GM18868 (cell line): Measurements from ENCODE around the gene KBTBD13.

Experiments used
- ATAC-seq: cut with Tn5 transposase; IDR thresholded peaks from one replicate; pipeline ENCODE4 v1.9.1; 2021; ENCODE audit warnings: mild to moderate bottlenecking, moderate library complexity; ENCODE audit not compliant: unreplicated experiment

KBTBD13 gene

DNA sequence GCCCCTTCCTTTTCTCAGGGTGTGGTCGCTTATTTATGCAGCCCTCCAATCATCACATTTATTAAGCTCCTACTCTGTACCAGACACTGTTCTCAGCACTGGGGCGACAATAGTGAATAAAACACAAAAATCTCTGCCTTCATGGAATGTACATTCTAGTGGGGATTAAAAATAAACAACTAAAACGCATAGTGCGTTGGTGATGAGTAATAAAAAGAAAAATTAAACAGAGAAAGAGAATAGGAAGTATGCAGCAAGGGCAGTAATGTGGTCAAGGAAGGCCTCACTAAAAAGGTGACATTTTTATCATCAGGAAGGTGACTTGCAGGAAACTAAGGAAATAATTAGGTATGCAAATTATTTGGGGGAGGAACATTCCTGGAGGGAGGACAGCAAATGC is 26.3 kb upstream of the KBTBD13 start:
- no peak for ATAC-seq

DNA sequence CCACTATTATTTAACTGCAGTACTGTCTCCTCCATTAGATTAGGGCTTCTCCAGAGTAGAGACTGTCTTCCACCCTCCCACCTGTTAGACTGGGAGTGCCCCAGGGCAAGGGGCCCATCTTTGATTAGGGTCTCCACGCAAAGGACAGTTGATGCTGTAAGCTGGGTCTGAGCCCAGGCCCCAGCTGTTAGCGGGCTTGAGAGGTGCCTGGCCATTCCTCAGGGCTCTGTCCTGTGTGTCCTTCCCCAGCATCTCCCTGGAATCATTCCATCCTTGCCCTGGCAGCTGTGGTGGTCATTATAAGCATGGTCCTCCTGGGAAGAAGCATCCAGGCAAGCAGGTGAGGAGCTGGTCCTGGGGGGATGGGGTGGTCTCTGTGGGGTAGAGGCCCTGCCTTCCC is 25.3 kb upstream of the KBTBD13 start:
- no peak for ATAC-seq

DNA sequence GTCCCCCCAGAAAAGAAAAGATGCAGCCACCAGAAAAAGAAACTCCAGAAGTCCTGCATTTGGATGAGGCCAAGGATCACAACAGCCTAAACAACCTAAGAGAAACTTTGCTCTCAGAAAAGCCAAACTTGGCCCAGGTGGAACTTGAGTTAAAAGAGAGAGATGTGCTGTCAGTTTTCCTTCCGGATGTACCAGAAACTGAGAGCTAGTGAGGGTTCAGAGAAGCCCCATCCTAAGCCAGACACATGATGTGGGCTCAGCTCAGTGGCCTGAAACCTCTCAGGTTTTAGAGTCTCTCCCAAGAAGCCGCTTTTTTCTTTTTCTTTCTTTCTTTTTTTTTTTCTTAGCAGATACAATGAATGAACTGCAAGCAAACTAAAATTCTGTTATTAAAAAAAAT is 23.6 kb upstream of the KBTBD13 start:
- no peak for ATAC-seq

DNA sequence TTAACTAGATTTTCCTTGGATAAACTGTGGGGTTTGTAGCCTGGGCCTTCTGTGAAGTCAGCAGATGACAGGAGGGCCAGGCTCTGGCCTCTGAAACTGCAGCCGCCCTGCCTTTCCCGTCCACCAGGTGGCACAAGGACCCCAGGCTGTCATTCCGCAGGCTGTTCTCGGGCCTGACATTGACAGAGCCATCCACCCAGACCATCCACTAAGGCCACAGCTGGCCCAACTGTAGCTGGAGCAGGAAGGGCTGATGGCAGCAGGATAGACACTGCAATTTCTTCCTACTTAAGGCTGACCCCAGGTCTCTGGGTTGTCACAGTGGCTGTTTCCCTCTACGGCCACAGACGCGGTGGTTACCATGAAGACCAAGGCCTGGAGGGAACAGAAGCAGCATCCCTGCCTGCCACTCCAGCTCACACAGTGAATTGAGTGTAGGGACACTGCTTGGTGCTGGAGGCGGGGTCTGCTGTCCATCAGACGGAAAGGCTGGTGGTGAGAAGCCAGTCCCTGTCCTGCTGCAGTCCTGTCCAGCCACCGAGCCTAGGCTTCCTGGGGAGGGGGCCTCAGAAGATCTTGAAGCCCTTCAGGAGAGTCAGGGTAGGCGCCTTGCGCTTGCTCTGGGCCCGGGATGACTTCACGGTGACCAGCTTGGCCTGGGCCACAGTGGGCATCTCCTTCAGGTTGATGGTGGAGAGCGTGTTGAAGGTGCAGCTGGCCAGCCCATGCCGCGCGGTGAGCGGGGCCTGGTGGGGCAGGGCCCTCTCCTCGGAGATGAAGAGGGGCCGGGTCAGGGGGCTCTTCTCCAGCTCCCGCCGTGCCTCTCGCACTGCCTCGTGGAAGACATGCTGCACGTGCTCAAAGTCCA is 22.0 kb upstream of the KBTBD13 start:
- ATAC-seq, result no peak

DNA sequence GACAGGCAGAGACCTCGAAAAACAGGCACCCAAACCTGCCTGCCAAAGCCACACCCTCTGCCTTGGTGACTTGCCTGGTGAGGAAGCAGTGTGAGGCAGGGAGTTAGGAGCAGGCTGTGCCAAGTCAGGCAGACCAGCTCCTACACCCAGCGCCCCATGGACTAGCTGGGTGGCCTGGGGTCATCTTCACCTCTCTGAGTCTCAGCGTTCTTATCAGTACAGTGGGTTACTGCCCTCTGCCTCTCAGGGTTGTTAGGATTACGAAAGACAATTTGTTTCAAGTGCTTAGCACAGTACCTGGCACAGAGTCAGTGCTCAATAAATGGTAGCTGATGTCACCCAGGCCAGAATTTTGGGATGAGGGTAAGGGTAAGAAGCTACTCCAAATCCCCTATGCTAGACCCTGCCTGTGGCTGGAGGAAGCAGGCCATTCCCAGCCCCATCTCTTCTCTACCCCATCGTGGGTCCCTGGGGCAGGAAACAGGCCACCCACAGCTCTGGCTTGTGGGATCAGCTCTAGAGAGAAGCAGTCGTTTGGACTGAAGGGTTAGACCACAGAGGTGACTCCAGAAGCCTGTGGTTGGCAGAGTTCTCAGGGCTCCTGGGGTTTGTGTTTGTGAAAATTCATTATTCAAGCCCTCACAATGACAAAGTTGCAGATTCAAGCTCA is 21.2 kb upstream of the KBTBD13 start:
- ATAC-seq, result no peak

DNA sequence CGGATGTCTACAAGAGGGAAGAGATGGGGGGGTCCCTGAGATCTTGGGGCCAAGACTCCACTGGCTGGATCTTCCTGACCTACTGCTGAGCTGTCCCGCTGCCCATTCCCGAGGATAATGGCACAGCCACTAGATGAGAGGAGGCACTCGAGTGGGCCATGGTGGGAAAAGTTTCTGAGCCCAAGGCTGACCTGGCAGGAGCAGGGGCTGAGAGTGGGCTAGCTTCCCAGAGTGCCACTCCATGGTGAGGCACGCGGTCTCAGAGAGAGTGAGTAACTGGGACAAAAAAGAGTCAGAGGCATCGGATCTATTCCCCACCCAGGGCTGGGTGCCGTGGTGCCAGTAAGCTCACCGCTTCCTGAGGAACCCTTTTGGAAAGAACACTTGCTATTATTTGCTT is 20.4 kb upstream of the KBTBD13 start:
- ATAC-seq, result no peak

DNA sequence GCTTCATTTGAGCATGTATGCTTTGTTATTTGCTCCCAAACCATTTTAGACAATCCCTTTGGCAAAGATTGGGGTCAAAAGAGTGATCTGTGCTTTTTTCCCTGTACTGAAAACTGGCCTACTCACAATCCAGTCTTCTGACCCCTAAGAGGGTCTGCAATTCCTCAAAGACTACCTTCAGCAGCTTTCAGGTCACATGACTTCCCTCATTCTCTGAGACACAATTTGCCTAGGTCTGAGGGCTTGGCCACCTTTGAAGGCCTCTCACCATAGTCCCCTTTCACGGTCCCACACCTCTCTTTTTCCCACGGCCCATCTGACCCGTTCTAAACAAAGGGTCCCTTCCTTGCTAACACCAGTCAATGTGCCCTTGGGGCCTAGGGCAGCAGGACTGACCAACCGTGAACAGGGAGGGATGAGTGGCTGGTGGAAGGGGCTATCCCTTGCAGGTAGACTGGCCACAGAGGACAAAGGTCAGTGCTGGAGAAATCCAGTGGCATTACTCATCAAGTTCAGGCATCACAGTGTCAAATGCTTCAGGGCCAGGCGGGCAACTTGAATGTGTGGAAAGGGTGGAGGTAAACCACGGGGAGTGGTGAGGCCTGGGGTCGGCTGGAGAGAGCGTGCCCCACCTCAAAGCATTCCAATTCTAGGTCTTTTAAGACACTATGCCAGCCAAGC is 19.5 kb upstream of the KBTBD13 start:
- no peak for ATAC-seq

DNA sequence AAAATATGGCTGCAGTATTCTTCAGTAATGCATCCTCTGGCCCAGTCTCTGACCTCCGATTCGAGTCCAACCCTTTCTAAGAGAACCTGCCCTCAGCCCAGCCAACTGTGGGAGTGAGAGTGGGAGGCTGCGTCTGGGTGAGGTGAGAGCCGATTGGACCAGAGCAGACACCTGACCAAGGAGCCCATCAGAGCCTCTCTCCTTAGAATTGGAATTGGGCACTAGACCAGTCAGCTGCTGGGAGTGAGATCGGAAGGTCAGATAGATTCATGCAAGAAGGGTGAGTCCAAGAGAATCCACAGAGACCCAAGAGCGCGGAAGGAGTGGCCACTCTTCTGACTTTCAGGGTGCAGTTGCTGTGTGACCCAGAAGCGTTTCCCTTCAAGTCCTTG is 19.0 kb upstream of the KBTBD13 start:
- no peak for ATAC-seq

DNA sequence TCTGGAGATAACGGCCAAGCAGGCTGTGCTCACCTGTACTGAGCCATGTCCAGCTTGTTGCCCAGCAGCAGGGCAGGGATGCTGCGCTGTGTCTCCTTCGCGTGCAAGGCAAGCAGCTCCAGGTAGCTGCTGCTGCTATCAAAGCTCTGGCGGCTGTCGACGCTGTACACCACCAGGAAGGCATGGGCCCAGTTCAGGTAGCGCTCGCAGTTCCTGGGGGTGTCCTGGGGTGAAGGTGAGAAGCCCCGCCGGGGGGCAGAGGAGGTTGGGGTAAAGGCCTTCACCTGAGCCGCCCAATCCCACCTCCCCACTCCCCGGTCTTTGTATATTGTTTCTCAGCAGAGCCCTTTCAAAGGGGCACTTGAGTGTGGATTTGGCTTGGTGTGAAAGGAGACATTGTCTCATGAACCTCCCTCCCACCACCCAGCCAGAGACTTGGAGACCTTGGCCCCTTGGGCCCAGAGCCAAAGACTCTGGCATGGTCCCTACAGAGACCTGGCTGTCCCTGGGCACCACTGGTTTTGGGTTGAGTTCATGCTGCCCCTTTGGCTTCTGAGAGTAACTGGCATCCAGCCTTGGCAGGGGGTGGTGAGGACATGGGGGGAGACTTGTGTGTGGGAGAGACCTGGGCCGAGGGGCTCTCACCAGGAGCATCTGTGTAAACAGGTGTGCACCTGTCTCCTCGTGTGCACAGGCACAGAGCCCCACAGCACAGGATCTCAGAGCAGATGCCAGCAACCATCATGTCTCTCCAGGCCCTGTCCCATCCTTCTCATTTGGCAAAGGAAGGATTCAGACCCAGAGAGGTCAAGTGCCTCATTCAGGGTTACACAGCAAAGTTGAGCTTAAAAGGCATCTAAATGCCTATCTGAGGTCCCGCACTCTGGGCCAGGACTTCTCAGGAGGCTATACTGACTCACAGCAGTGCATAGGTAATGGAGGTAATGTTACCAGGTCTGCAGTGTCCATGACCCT is 17.9 kb upstream of the KBTBD13 start:
- no peak for ATAC-seq

DNA sequence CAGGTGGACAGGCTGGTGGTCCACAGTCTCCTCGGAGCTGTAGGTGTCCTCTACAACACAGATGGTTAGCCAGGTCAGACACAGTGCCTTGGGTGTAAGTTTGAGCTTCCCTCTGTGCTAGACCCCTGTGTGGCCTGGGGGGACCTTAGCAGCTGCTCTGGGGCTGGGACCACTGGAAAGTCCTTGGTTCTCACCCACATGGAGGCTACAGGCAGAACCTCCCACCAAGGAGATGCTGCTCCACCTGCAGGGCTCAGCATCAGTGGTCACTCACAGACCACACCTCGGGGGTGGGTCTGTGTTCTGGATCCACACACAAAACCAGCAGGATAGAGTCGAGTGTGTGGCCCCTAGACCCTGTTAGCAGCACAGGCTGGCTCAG is 17.2 kb upstream of the KBTBD13 start:
- no peak for ATAC-seq

DNA sequence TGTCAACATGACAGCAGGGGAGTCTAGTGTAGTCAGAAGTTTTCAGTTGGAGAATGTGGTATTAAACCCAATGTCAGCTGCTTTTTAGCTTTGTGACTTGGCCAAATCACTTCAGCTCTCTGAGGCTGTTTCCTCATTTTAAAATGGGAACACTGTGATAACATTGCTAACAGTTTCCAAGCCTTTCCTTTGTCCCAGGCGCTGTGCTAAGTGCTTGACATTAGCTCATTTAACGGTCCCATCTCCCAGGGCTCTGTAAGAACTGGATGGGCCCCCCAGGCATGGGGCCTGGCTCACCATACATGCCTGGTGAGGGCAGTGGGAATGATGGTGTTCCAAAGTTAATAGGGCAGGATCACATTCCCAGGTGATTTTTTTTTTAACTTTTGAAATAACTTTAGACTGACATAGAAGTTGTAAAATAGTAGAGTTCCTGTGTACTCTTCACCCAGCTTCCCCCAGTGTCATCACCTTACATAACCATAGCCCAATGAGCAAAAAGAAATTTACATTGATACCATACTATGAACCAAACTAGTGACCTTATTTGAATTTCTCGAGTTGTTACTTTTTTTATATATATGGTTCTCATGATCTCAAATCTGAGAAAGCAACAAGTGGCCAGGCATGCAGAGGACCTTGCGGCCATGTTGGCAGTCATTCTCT is 16.5 kb upstream of the KBTBD13 start:
- ATAC-seq, result no peak

DNA sequence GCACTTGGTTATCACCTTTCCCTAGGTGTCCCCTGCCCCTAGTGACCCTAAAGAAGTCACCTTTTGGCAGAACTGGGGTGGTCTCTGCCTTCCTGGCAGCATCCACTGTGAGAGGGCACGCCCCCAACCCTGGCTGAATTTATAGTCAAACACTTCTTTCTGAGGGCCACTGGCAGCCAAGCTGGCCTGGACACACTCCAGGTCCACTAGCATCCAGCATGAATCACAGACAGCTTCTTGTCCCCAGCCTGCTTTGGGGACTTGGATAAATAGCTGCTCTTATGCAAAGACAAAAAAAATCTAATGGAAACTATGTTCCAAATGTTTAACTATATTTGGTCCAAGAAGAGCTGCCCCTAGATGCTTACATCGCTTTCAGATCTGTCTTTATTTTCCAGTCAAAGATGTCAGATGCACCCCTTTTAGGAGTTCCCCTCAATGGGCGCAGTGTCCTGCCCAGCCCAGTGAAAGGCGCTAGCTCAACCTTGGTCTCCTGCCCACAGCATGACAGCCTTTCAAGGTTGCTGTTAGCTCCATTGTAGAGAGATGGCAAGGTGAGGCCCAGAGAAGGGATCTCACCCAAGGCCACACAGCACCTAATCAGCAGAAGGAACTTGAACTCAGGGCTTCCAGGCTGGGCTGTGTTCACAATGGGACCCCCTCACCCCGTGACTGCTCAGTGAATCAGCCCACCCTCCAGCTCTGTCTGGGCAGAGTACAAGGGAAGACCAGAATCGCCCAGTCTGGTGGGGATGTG is 15.7 kb upstream of the KBTBD13 start:
- no peak for ATAC-seq

DNA sequence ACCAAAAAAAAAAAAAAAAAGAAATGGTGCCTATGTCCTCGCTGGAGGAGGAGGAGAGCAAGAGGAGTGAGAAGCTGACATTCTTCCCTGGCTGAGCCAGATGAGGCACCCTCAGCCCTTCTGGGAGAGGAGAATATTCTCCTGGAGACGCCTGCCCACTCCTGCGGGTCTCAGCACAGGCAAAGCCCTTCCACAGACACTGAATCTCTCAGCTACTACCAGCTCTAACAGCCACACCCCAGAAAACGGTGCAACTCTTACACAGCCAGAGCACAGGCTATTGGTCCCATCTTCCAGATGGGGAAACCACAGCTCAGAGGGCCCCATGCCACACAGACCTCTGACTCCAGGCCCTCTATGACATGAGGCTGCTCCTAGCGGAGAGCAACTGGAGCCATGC is 14.5 kb upstream of the KBTBD13 start:
- no peak for ATAC-seq

DNA sequence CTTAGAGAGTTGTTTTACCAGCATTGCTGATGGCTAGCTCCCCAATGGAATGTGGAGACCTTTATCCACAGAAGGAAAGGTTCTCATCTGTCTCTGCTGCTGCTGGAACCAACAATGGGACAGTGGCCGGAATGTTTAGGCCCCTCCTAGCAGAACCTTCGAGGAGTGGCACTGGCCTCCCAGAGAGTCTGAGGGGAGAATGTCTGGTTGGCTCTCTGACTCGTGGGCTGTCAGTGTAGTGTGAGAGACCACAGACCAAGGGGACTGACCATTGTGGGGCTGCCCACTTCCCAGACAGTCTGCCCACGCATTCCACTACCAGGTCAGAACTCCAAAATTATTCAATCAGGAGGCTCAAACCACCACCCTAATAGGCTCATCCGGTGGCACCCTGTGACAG is 13.8 kb upstream of the KBTBD13 start:
- ATAC-seq, result no peak

DNA sequence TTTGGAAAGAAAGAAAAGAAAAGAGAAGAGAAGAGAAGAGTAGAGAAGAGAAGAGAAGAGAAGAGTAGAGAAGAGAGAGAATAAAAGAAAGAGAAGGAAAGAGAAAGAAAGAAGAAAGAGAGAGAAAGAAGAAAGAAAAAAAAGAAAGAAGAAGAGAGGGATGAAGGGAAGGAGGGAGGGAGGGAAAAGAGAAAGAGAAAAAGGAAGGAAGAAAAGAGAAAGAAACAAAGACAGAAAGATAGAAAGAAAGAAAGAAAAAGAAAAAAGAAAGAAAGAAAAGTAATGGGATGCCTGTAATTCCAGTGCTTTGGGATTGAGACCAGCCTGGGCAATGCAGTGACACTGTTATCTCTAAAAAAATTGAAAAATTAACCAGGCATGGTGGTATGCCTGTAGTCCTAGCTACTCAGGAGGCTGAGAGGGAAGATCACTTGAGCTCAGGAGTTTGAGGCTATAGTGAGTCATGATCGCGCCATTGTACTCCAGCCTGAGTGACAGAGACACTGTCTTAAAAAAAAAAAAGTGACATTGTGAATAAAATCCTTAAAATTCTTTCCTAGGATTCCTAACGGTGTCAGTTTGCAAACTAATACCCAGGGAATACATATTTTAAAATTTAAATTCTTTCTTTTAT is 10.4 kb upstream of the KBTBD13 start:
- ATAC-seq, result no peak

DNA sequence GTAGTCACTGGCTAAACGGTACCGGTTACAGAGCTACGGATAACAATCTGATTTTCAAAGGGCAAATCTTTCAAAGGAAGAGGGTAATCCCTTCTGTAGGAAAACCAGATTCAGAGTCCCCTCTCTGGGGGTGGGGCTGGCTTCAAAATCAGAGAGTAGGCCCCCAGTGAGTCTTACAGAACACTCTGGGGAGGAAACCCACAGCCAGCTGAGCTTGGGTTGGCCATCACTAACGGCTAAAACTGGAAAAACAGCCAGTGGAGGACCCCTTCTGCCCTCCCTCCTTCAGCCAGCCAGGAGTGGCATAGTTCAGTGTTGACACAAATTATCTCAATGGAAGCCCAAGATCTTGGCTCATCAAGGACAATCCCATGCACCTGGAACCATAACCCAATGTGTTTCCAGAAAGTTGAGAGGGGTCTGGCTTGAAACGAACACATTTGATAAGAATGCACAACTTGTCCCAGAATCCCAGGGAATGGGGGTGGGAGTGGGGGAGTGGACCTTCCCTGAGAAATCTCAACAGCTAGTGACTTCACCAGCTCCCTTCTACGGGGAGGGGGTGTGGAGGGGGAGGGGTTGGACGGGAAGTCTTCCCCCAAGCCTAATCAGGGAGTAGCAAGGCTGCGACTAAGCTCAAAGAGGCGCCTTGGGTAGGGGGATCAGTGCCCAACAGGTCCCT is 9.8 kb upstream of the KBTBD13 start:
- ATAC-seq, result no peak

DNA sequence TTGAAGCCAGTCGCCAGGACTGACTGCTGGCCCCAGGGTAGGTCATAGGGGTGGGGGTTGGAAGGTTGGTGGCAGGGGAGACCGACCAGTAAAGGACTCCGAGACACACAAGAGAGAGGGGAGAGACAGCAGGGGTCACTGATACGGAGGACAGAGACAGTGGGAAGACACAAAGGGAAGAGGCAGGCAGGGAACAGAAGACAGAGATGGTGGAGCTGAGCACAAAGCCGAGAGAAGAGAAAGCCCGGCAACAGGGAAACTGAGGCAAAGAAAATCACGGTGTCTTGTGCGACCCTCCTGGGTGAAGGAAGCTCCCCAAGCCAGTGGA is 9.3 kb upstream of the KBTBD13 start:
- no peak for ATAC-seq

DNA sequence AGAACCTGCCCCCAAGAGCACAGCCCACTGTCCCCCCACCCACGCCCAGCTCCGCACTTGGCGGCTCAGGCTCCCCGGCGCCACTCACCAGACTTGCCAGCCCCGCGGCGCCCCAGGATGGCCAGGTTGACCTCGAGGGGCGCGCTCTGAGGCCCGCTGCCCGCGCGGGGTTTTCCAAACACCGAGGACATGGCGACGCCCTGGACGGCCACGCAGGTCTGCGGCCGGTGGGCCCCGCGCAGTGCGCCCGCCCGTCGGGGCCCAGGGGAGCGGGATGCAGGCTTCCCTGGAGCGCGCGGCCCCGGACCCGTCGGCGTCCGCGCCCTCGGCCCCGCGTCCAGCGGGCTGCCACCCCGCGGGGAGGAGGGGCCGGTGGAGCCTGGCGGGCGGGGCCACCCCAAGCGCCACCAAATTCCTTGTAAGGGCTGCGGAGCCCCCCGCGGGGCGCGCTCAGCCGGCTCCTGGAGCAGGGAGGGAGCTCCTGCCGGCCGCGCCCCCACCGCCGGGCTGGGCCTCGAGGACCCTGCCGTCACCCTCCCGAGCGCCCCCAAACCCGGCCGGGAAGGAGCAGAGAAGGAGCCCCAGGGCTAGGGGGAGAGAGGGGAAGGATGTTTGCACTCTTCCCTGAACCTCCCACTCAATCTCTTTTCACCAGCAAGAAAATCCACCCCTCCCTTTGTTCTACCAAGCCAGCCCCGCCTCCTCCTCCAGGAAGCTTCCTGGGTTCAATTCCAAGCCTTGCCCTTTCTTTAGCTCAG is 8.7 kb upstream of the KBTBD13 start, which contains the start of gene RASL12:
Gene RASL12, minus strand, starts transcription at position 347 of the 758 bp plus-strand sequence. Its CDS starts 156 bp downstream, at position 191.
- no peak for ATAC-seq
